HL-60 (cell line): ENCODE results near the gene SMARCAL1.

Experiments
- CTCF ChIP-seq: IDR thresholded peaks from one replicate; pipeline ENCODE4 v1.5.1; 2011; ENCODE audit warnings: low read length, control low read depth, inconsistent platforms; ENCODE audit not compliant: insufficient read depth
- GABPA ChIP-seq: IDR thresholded peaks from 2 replicates; pipeline ENCODE4 v1.6.1; 2012; ENCODE audit warnings: low read depth
- POLR2AphosphoS5 ChIP-seq: IDR thresholded peaks from 2 replicates; pipeline ENCODE4 v1.6.1; 2012; ENCODE audit warnings: low read depth
- TF ChIP-seq, protein P1 (sequence below): IDR thresholded peaks from 2 replicates; pipeline ENCODE4 v1.6.1; 2012; ENCODE audit warnings: low read depth; ENCODE audit not compliant: insufficient replicate concordance

DNA sequence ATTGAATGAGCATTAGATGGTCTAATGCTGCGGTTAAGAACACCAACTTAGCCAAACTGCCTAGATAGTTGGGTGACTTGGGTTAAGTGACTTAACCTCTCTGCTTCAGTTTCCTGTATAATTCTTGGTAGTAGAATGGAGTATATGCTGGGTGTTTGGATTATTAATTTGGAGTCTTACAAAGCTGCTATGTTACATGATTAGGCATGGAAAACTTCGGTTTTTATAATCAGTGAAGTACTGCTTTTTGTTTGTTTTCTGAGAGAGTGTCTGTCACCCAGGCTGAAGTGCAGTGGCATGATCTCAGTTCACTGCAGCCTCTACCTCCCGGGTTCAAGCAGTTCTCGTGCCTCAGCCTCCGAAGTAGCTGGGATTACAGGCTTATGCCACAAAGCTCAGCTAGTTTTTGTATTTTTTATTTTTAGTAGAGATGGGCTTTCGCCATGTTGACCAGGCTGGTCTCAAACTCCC is 90.9 kb downstream of the SMARCAL1 start:
- no peak for TF ChIP-seq CTCF
- TF ChIP-seq, protein P1, sequence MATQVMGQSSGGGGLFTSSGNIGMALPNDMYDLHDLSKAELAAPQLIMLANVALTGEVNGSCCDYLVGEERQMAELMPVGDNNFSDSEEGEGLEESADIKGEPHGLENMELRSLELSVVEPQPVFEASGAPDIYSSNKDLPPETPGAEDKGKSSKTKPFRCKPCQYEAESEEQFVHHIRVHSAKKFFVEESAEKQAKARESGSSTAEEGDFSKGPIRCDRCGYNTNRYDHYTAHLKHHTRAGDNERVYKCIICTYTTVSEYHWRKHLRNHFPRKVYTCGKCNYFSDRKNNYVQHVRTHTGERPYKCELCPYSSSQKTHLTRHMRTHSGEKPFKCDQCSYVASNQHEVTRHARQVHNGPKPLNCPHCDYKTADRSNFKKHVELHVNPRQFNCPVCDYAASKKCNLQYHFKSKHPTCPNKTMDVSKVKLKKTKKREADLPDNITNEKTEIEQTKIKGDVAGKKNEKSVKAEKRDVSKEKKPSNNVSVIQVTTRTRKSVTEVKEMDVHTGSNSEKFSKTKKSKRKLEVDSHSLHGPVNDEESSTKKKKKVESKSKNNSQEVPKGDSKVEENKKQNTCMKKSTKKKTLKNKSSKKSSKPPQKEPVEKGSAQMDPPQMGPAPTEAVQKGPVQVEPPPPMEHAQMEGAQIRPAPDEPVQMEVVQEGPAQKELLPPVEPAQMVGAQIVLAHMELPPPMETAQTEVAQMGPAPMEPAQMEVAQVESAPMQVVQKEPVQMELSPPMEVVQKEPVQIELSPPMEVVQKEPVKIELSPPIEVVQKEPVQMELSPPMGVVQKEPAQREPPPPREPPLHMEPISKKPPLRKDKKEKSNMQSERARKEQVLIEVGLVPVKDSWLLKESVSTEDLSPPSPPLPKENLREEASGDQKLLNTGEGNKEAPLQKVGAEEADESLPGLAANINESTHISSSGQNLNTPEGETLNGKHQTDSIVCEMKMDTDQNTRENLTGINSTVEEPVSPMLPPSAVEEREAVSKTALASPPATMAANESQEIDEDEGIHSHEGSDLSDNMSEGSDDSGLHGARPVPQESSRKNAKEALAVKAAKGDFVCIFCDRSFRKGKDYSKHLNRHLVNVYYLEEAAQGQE = no peak
- no peak for TF ChIP-seq POLR2AphosphoS5
- TF ChIP-seq GABPA = no peak
